ENCODE results near the gene PLEKHA6. TPM values are rescaled to one million over a fixed set of nuclear protein-coding genes. Genes with fewer than 3 reads are reported as not detected.

PLEKHA6 gene
- polyA plus RNA-seq, 1 donor from 2014 or later, result 22.6 TPM

DNA sequence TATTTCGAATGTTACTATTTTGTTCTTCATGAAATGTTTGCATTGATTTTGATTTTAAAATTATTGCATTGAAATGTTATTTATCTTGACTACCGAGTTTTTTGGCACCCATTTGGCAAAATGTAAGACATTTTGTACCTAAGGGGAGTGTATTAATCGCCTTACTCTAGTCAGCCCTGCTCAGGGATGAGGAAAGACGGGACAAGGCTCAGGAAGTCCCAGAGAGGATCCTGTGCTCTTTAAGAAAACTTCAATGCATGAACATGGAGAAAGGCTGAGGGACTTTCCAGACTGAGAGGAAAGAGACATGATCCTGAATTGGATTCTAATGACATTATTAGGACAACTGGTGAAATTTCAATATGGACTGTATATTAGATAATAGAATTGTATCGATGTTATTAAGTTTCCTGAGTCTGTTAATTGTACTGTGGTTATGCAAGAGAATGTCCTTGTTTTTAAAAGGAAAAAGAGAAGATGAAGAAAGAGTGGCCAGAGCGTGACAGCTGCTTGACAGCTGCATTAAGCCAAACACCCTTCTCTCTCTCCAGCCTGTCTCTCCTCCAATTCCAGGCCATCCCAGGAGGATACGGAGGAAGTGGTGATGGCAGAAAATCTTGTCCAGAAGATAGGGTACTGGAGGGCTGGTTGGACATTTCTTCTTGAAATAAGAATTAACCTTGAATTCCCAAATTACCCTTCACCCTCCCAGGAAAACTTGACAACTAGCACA, 66.0 kb downstream of the PLEKHA6 start:
- TF ChIP-seq POLR2AphosphoS5 (IDR thresholded peaks at IDR 0.05) (no peak), TAF1 (IDR thresholded peaks at IDR 0.05; ENCODE audit: low read depth) (no peak), SMC3 (conservative IDR thresholded peaks at IDR 0.05; ENCODE audit: poor library complexity) (no peak), MXI1 (conservative IDR thresholded peaks at IDR 0.05; ENCODE audit: poor library complexity, severe bottlenecking) (no peak), EZH2 (IDR thresholded peaks at IDR 0.05; ENCODE audit: borderline replicate concordance, insufficient read depth, low read length, poor library complexity, severe bottlenecking) (no peak), RAD21 (conservative IDR thresholded peaks at IDR 0.05) (no peak), EP300 (conservative IDR thresholded peaks at IDR 0.05; ENCODE audit: poor library complexity, severe bottlenecking) (no peak)
- TF ChIP-seq, protein P1, sequence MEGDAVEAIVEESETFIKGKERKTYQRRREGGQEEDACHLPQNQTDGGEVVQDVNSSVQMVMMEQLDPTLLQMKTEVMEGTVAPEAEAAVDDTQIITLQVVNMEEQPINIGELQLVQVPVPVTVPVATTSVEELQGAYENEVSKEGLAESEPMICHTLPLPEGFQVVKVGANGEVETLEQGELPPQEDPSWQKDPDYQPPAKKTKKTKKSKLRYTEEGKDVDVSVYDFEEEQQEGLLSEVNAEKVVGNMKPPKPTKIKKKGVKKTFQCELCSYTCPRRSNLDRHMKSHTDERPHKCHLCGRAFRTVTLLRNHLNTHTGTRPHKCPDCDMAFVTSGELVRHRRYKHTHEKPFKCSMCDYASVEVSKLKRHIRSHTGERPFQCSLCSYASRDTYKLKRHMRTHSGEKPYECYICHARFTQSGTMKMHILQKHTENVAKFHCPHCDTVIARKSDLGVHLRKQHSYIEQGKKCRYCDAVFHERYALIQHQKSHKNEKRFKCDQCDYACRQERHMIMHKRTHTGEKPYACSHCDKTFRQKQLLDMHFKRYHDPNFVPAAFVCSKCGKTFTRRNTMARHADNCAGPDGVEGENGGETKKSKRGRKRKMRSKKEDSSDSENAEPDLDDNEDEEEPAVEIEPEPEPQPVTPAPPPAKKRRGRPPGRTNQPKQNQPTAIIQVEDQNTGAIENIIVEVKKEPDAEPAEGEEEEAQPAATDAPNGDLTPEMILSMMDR (IDR thresholded peaks at IDR 0.05; ENCODE audit: poor library complexity, severe bottlenecking), result no peak
- TF ChIP-seq, protein P2, sequence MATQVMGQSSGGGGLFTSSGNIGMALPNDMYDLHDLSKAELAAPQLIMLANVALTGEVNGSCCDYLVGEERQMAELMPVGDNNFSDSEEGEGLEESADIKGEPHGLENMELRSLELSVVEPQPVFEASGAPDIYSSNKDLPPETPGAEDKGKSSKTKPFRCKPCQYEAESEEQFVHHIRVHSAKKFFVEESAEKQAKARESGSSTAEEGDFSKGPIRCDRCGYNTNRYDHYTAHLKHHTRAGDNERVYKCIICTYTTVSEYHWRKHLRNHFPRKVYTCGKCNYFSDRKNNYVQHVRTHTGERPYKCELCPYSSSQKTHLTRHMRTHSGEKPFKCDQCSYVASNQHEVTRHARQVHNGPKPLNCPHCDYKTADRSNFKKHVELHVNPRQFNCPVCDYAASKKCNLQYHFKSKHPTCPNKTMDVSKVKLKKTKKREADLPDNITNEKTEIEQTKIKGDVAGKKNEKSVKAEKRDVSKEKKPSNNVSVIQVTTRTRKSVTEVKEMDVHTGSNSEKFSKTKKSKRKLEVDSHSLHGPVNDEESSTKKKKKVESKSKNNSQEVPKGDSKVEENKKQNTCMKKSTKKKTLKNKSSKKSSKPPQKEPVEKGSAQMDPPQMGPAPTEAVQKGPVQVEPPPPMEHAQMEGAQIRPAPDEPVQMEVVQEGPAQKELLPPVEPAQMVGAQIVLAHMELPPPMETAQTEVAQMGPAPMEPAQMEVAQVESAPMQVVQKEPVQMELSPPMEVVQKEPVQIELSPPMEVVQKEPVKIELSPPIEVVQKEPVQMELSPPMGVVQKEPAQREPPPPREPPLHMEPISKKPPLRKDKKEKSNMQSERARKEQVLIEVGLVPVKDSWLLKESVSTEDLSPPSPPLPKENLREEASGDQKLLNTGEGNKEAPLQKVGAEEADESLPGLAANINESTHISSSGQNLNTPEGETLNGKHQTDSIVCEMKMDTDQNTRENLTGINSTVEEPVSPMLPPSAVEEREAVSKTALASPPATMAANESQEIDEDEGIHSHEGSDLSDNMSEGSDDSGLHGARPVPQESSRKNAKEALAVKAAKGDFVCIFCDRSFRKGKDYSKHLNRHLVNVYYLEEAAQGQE (IDR thresholded peaks at IDR 0.05; ENCODE audit: borderline replicate concordance), result no peak
- no peaks in the 10 kb centered on the region for H4K20me1 ChIP-seq (ENCODE audit: insufficient read depth)
- H3K9me2 ChIP-seq (ENCODE audit: insufficient read depth, low read length), result no peaks in the 10 kb centered on the region
- no peaks in the 10 kb centered on the region for H3K9me3 ChIP-seq (ENCODE audit: low read length)
- H3K27ac ChIP-seq (ENCODE audit: low read length), result no peak overlapping the region
- H3K27me3 ChIP-seq (ENCODE audit: insufficient read depth, low read depth, low read length), result no peaks in the 10 kb centered on the region
- H3K4me2 ChIP-seq (ENCODE audit: low read length), result no peak overlapping the region
- H3K79me2 ChIP-seq (replicated peaks; ENCODE audit: insufficient read depth, low read length), result peaks cover 5% of the 10 kb centered on the region
- H2AFZ ChIP-seq (ENCODE audit: low read depth, low read length), result no peak overlapping the region
- no peaks in the 10 kb centered on the region for H3F3A ChIP-seq (ENCODE audit: insufficient read depth, low read length, poor library complexity, severe bottlenecking)
- H3K4me3 ChIP-seq (ENCODE audit: low read length), result no peak overlapping the region
- H3K36me3 ChIP-seq (ENCODE audit: insufficient read depth, low read length), result no peaks in the 10 kb centered on the region
- H3K9ac ChIP-seq (ENCODE audit: low read length), result no peak overlapping the region

DNA sequence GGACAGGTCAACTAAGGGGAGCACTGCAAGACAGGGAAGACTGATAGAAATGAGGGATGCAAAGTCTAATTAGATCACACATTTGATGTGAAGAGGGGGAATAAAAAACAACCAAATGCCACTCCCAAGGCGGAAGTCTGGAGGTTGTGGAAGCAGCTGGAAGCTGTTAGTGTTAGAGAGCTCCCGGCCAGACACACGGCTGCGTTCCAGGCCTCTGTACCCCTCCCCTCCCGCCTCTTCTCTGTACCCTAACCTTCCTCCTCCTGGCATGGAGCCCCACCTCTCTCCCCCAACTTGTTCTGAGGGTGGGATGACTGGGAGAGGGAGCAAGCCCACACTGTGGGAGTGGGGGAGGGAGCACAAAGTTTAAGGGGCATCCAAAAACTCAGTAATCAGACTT, 67.0 kb downstream of the PLEKHA6 start:
- H3K9me2 ChIP-seq (ENCODE audit: insufficient read depth, low read length), result no peaks in the 10 kb centered on the region
- H3K9ac ChIP-seq (ENCODE audit: low read length), result no peak overlapping the region
- H3K9me3 ChIP-seq (ENCODE audit: low read length), result no peaks in the 10 kb centered on the region
- H3K27ac ChIP-seq (ENCODE audit: low read length), result no peak overlapping the region
- TF ChIP-seq, protein P2 (IDR thresholded peaks at IDR 0.05; ENCODE audit: borderline replicate concordance), result no peak
- TF ChIP-seq EP300 (conservative IDR thresholded peaks at IDR 0.05; ENCODE audit: poor library complexity, severe bottlenecking), result no peak
- TF ChIP-seq RAD21 (conservative IDR thresholded peaks at IDR 0.05), result no peak
- no peak for TF ChIP-seq TAF1 (IDR thresholded peaks at IDR 0.05; ENCODE audit: low read depth)
- TF ChIP-seq POLR2AphosphoS5 (IDR thresholded peaks at IDR 0.05), result no peak
- no peak for TF ChIP-seq MXI1 (conservative IDR thresholded peaks at IDR 0.05; ENCODE audit: poor library complexity, severe bottlenecking)
- TF ChIP-seq, protein P1 (IDR thresholded peaks at IDR 0.05; ENCODE audit: poor library complexity, severe bottlenecking), result no peak
- no peak for TF ChIP-seq SMC3 (conservative IDR thresholded peaks at IDR 0.05; ENCODE audit: poor library complexity)
- no peak for TF ChIP-seq EZH2 (IDR thresholded peaks at IDR 0.05; ENCODE audit: borderline replicate concordance, insufficient read depth, low read length, poor library complexity, severe bottlenecking)
- no peaks in the 10 kb centered on the region for H3K27me3 ChIP-seq (ENCODE audit: insufficient read depth, low read depth, low read length)
- H2AFZ ChIP-seq (ENCODE audit: low read depth, low read length), result no peak overlapping the region
- peaks cover 8% of the 10 kb centered on the region for H3K79me2 ChIP-seq (replicated peaks; ENCODE audit: insufficient read depth, low read length)
- H3K36me3 ChIP-seq (ENCODE audit: insufficient read depth, low read length), result no peaks in the 10 kb centered on the region
- no peaks in the 10 kb centered on the region for H4K20me1 ChIP-seq (ENCODE audit: insufficient read depth)
- H3K4me2 ChIP-seq (ENCODE audit: low read length), result no peak overlapping the region
- H3F3A ChIP-seq (ENCODE audit: insufficient read depth, low read length, poor library complexity, severe bottlenecking), result no peaks in the 10 kb centered on the region
- H3K4me3 ChIP-seq (ENCODE audit: low read length), result no peak overlapping the region

All from neural cell (in vitro differentiated cells).